Measurements from ENCODE around the gene PDLIM1. TPM values are rescaled to one million over a fixed set of nuclear protein-coding genes. Genes with fewer than 3 reads are reported as not detected.

PDLIM1 gene
- total and polyA plus RNA-seq, 9 of the 15 experiments (the other 6 are each of a cell fraction or from before 2014, with no cell fraction given): 19.8 to 164 (median 39.1) TPM

DNA sequence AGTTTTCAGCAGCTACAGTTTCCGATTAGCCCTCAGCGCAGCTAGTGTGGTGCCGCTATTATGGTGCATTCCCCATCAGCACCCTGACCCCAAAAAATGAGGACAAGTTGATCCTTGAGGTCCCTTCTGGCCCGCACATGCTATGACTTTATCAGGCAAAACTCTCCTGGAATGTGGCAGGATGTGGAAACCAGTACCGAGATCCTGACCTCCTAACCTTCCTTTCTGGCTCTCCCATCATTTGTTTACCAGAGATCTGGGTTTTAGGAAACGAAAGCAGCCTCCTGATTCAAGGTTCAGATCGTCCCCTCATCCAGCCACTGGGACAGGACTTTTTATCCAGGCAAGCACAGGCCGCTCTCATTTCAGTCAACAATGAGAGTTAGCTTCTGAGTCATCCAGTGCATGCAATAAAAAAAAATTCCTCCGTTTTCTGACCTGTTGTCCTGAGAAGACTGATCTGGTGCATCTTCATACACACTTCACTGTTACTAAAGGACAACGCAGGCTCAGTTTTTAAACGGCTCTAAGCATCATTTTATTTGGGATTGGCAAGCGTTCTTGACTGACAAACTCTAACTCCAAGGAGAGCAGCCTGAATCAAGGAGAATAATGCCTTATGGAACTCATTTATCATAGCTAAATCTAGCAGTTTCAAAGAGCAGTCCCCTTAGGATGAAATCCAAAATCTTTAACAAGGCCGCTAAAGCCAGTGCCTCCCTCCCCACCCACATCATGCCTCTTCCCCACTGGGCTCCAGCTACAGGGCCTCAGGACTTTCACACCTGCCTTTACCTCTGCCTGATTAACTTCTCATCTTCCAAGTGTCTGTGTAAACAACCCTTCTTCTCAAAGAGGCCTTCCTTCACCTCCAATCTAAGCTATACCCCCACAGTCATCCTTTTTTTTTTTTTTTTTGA, 17.1 kb downstream of the PDLIM1 start:
- H3K4me2 ChIP-seq (ENCODE audit: insufficient read depth, low read length): no peak overlapping the region
- peak; percentile 54 for FAIRE-seq
- no peaks in the 10 kb centered on the region for H3K27me3 ChIP-seq (ENCODE audit: control insufficient read depth in 2 of 2, insufficient read depth in 2 of 2, low read length in 2 of 2)
- 61% methylated on average over 12 of the region's 13 CpGs for WGBS (ENCODE audit: insufficient coverage, low coverage, missing lambda C conversion rate)
- in situ Hi-C loops (cut with MboI): no loop called here
- peaks cover 60% of the 10 kb centered on the region for H3K79me2 ChIP-seq (ENCODE audit: control insufficient read depth, insufficient read depth, low read length)
- TF ChIP-seq, protein P1, sequence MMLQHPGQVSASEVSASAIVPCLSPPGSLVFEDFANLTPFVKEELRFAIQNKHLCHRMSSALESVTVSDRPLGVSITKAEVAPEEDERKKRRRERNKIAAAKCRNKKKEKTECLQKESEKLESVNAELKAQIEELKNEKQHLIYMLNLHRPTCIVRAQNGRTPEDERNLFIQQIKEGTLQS (IDR thresholded peaks at IDR 0.05): peak; percentile 56
- TF ChIP-seq, protein P1 (CRISPR knock-in tag; conservative IDR thresholded peaks at IDR 0.05): no peak
- TF ChIP-seq ZNF384 (IDR thresholded peaks at IDR 0.05; ENCODE audit: low read depth, low read length) (peak; percentile 58), CEBPG (CRISPR knock-in tag; IDR thresholded peaks at IDR 0.05) (peak; percentile 24; the same call in 1 of the 2 replicates), CEBPG (tag; conservative IDR thresholded peaks at IDR 0.05 in 1 of 2, IDR thresholded peaks at IDR 0.05 in 1 of 2) (no peak), JUNB (CRISPR knock-in tag; conservative IDR thresholded peaks at IDR 0.05) (no peak), ZFX (CRISPR knock-in tag; IDR thresholded peaks at IDR 0.05) (peak; percentile 15; the same call in 1 of the 2 replicates), JUN (IDR thresholded peaks at IDR 0.05; ENCODE audit: borderline replicate concordance, low read depth, low read length) (0 out of 2 replicates have a peak, but pooled peaks have one; percentile 19), JUN (CRISPR knock-in tag; IDR thresholded peaks at IDR 0.05; ENCODE audit: borderline replicate concordance) (no peak), ETV6 (IDR thresholded peaks at IDR 0.05; ENCODE audit: borderline replicate concordance in 1 of 2, low read depth in 2 of 2, low read length in 1 of 2) (no peak), ETV6 (CRISPR knock-in tag; IDR thresholded peaks at IDR 0.05; ENCODE audit: borderline replicate concordance) (no peak), FOSL1 (tag; conservative IDR thresholded peaks at IDR 0.05) (peak; percentile 61)
- H3K4me1 ChIP-seq (replicated peaks in 1 of 2; ENCODE audit: control insufficient read depth in 2 of 2, insufficient read depth in 2 of 2, low read length in 2 of 2): peaks cover 18 to 29% of the 10 kb centered on the region in 2 experiments
- no peak overlapping the region for H3K27ac ChIP-seq (ENCODE audit: extremely low read depth, low read depth, low read length)
- ChIA-PET POLR2A (interaction anchor here (0.6 to 1.0 kb wide), 3 partner anchors 16 to 22 kb away, joined by 3 to 4 read pairs (median 3); no protein-coding TSS in a partner anchor), CTCF (ENCODE audit: low intra/inter-chr PET ratio) (no interaction called here)
- no peak overlapping the region for H3K9ac ChIP-seq (ENCODE audit: insufficient read depth in 1 of 2, low read depth in 2 of 2, low read length in 2 of 2)
- intact Hi-C loops (cut with micrococcal nuclease): no loop called here
- H3K9me1 ChIP-seq (ENCODE audit: control insufficient read depth, insufficient read depth, low read length): peaks cover 4% of the 10 kb centered on the region
- H3K36me3 ChIP-seq (ENCODE audit: control insufficient read depth, insufficient read depth, low read length): peaks cover 12% of the 10 kb centered on the region; the same call in 1 of the 3 replicates
- H4K20me1 ChIP-seq (replicated peaks; ENCODE audit: control insufficient read depth, insufficient read depth, low read length): peaks cover 10% of the 10 kb centered on the region
- H3K4me3 ChIP-seq: no peak overlapping the region
- no peak for ATAC-seq
- no peak overlapping the region for H2AFZ ChIP-seq (ENCODE audit: low read depth, low read length)
- no peak for DNase-seq (ENCODE audit: extremely low read depth in 1 of 4, low spot score in 3 of 4)
- H3K9me3 ChIP-seq (replicated peaks; ENCODE audit: control insufficient read depth, insufficient read depth, low read depth, low read length): no peaks in the 10 kb centered on the region; the same call in 1 of the 2 replicates
- no TSS peak for BruUV-seq (replicated peaks)

Measured in K562 (cell line).